ENCODE results near the gene SLC9A3. TPM values are rescaled to one million over a fixed set of nuclear protein-coding genes. Genes with fewer than 3 reads are reported as not detected.

The SLC9A3 gene
- total RNA-seq, 1 donor from 2014 or later: 1.1 TPM

DNA sequence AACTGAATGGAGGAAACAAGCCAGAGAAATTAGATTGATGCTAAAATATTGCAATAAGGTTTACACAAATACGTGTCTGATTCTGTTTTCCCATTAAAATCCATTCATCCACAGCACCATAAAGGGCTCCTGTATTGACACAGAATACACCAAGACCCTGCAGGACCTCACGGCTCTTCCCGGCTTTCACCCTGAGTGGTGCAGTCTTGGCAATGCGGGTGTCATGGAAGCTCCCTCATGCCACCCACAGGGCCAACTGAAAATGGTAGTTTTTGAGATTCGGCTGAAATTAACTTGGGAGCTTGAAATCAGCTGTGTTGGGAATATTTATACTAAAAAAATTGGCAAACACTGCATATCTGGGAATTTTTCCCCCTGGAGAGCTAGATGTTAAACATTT lies 98.5 kb downstream of the SLC9A3 start:
- DNase-seq (no peak), ATAC-seq (no peak)
- intact Hi-C loops (cut with DNase I): no loop called here
- Histone ChIP-seq H3K9me3 (no peaks in the 10 kb centered on the region), H3K27ac (no peak overlapping the region), H3K4me3 (no peak overlapping the region), H3K4me1 (peaks cover 7% of the 10 kb centered on the region), H3K27me3 (ENCODE audit: low read depth) (no peaks in the 10 kb centered on the region), H3K36me3 (peaks cover 4% of the 10 kb centered on the region)
- TF ChIP-seq, protein P1, sequence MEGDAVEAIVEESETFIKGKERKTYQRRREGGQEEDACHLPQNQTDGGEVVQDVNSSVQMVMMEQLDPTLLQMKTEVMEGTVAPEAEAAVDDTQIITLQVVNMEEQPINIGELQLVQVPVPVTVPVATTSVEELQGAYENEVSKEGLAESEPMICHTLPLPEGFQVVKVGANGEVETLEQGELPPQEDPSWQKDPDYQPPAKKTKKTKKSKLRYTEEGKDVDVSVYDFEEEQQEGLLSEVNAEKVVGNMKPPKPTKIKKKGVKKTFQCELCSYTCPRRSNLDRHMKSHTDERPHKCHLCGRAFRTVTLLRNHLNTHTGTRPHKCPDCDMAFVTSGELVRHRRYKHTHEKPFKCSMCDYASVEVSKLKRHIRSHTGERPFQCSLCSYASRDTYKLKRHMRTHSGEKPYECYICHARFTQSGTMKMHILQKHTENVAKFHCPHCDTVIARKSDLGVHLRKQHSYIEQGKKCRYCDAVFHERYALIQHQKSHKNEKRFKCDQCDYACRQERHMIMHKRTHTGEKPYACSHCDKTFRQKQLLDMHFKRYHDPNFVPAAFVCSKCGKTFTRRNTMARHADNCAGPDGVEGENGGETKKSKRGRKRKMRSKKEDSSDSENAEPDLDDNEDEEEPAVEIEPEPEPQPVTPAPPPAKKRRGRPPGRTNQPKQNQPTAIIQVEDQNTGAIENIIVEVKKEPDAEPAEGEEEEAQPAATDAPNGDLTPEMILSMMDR (IDR thresholded peaks at IDR 0.05): no peak

DNA sequence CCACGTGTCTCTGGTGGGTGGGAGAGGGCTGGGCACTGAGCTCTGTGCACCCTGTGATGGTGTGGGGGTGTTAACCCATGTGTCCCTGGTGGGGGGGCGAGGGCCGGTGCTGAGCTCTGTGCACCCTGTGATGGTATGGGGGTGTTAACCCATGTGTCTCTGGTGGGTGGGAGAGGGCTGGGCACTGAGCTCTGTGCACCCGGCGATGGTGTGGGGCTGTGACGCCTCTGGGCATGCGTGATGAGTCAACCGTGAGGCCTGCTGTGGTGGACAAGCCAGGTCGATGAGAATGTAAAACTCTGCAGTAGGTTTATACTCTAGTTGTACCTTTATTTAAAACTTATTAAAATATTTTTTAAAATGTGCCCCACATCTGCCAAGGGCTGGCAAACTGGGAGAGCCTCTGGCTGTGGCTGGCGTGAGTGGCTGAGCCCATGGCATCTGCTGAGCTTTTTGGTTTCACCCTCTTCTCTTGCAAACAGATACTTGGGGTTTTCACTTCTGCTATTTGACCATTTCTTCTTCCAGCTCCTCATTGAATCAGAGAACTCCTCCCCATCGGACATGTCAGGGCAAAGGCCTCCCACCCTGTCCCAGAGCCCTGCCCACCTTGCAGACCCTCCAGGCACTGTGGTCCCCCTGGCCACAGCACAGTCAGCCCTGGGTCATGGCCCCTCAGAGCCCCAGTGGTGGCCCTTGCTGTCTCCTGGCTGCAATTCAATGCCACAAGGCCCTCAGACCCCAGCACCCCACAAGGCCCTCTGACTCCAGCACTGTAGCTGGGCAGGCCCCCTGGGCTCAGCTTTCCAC lies 99.7 kb downstream of the SLC9A3 start:
- intact Hi-C loops (cut with DNase I): no loop called here
- Histone ChIP-seq H3K4me3 (no peak overlapping the region), H3K27me3 (ENCODE audit: low read depth) (no peaks in the 10 kb centered on the region), H3K9me3 (no peaks in the 10 kb centered on the region), H3K27ac (no peak overlapping the region), H3K36me3 (peaks cover 4% of the 10 kb centered on the region), H3K4me1 (no peaks in the 10 kb centered on the region)
- no peak for DNase-seq
- TF ChIP-seq, protein P1 (IDR thresholded peaks at IDR 0.05): no peak
- no peak for ATAC-seq

DNA sequence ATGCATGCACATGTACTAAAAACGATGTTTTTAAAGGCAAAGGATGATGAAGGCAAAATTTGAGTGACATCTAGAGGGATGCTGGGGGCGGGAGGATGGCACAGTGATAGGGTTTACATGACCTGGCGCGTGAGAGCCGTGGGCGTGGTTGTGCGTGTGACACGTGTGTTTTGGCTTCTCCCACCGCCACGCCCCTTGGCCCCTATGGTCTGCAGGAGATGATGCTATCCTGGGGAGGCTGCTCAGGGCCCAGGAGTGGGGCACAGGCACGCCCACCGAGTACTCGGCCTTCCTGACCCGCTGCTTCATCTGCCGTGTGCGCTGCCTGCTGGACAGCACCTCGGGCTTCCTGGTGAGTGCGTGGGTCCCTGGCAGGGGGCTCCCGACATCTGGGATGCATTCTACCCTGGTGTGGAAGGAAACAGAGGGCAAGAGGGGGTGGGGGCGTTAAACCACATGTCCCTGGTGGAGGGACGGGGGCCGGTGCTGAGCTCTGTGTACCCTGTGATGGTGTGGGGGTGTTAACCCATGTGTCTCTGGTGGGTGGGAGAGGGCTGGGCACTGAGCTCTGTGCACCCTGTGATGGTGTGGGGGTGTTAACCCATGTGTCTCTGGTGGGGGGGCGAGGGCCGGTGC lies 100.5 kb downstream of the SLC9A3 start:
- peaks cover 4% of the 10 kb centered on the region for H3K36me3 ChIP-seq
- no peaks in the 10 kb centered on the region for H3K4me1 ChIP-seq
- no peaks in the 10 kb centered on the region for H3K27me3 ChIP-seq (ENCODE audit: low read depth)
- intact Hi-C loops (cut with DNase I): no loop called here
- TF ChIP-seq, protein P1 (IDR thresholded peaks at IDR 0.05): no peak
- ATAC-seq (no peak), DNase-seq (no peak)
- no peaks in the 10 kb centered on the region for H3K9me3 ChIP-seq
- H3K27ac ChIP-seq: no peak overlapping the region
- H3K4me3 ChIP-seq: no peak overlapping the region

DNA sequence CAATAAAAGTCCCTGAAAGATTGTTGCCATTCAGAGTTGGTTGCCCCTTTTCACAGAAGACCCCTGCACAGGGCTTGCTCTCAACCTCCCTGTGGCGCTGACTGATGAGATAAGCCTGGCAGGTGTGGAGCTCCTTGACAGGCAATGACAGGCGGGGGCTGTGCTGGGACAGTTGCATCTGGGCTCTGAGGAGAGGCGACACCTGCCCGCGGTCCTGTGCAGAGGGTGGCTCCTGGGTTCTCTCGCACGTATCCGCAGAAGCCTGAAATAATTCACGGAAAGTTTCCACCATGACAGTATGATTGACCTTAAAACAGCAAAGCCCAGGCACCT lies 101.0 kb downstream of the SLC9A3 start:
- intact Hi-C loops (cut with DNase I): no loop called here
- Histone ChIP-seq H3K9me3 (no peaks in the 10 kb centered on the region), H3K27ac (no peak overlapping the region), H3K4me3 (no peak overlapping the region), H3K27me3 (ENCODE audit: low read depth) (no peaks in the 10 kb centered on the region), H3K4me1 (no peaks in the 10 kb centered on the region), H3K36me3 (peaks cover 2% of the 10 kb centered on the region)
- DNase-seq (no peak), ATAC-seq (no peak)
- TF ChIP-seq, protein P1 (IDR thresholded peaks at IDR 0.05): no peak

DNA sequence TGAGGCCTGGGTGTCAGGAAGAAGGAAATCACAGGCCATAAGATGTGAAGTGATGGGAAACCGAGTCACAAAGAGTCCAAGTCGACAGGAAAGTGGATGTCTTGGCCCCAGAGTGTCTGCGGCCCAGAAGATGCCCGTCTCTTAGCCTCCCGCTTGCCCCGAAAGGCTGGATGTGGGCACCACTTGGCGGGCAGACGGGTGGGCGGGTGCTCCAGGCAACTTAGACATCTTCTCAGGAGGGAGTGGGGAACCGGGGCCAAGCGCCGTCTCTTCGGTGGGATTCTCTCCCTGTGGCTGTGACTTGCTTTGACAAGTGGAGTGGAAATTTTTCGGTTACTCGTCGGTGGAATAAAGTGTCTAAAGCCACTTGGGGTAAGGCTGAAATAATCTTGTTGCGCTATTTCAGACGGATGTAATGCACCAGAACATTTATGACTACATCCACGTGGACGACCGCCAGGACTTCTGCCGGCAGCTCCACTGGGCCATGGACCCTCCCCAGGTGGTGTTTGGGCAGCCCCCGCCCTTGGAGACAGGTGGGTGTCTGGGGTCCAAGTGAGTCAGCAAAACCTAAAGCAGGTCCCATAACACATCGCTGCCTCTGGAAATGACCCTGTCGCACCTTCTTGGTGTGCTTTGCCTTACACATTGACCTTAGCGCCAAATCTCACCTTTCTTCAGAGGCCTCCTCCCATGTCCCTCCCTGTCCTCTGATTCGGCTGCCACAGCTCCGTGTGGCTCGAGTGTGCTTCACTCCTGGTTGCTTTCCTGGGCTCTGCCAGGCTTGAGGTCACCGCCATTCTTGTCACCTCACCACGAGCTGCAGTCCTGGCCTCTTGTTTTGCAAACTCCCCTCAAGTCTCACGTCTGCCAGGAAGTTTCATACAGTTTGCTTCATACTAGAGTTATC lies 101.7 kb downstream of the SLC9A3 start:
- H3K36me3 ChIP-seq: no peaks in the 10 kb centered on the region
- intact Hi-C loops (cut with DNase I): no loop called here
- H3K4me1 ChIP-seq: no peaks in the 10 kb centered on the region
- H3K27ac ChIP-seq: no peak overlapping the region
- H3K27me3 ChIP-seq (ENCODE audit: low read depth): no peaks in the 10 kb centered on the region
- no peaks in the 10 kb centered on the region for H3K9me3 ChIP-seq
- H3K4me3 ChIP-seq: no peak overlapping the region
- no peak for ATAC-seq
- peak; percentile 35 for DNase-seq
- TF ChIP-seq, protein P1 (IDR thresholded peaks at IDR 0.05): no peak

Measured in lower lobe of right lung (tissue), 2 donors.